K562 (cell line): ENCODE data around the gene RTP5. TPM values are rescaled to one million over a fixed set of nuclear protein-coding genes. Genes with fewer than 3 reads are reported as not detected.

ENCODE experiments used
- CHD2 ChIP-seq: IDR thresholded peaks from 2 replicates; pipeline ENCODE4 v1.6.1; 2011; ENCODE audit warnings: low read depth, low read length
- COPS2 ChIP-seq: fragments of 450-650 bp; conservative IDR thresholded peaks from 2 replicates; pipeline ENCODE4 v1.6.1; 2016; ENCODE audit warnings: mild to moderate bottlenecking, moderate library complexity
- L3MBTL2 ChIP-seq: fragments of 450-650 bp; IDR thresholded peaks from 2 replicates; pipeline ENCODE4 v1.6.1; 2016; ENCODE audit warnings: mild to moderate bottlenecking, moderate library complexity
- TCF7 ChIP-seq: sonication (generic); IDR thresholded peaks from 2 replicates; pipeline ENCODE4 v1.6.1; 2016; ENCODE audit warnings: antibody characterized with exemption, borderline replicate concordance
- ZZZ3 ChIP-seq: fragments of 450-650 bp; IDR thresholded peaks from 2 replicates; pipeline ENCODE4 v1.6.1; 2016; ENCODE audit warnings: antibody characterized with exemption, mild to moderate bottlenecking, moderate library complexity
- polyA plus RNA-seq, 8 experiments: library from polyadenylated mRNA; depleted of rRNA in 4 of 8; stranded (reverse) in 5 of 8; unstranded in 3 of 8; fragments of >200 nt; fragmentation: Nextera tagmentation in 2 of 8; fragmentation: Illumina TruSeq in 1 of 8; extraction: Ambion mirVana in 2 of 8; extraction: Trizol in 1 of 8; gene quantifications; 2 replicates each; pipeline versions ENCODE4 v1.2.1 to v1.2.3, GENCODE V29; 2011 to 2014; ENCODE audit warnings: inconsistent platforms in 1 of 8, missing spikeins in 1 of 8
- total RNA-seq, 7 experiments: library from RNA; depleted of rRNA in 6 of 7; stranded (reverse); fragments of >200 nt in 6 of 7; fragmentation: Illumina TruSeq in 2 of 7; extraction: Trizol in 2 of 7; gene quantifications; 2 replicates each; pipeline versions ENCODE4 v1.2.1 to v1.2.3, GENCODE V29; 2011 to 2021; ENCODE audit warnings: low replicate concordance in 1 of 7
- TF ChIP-seq, protein P1 (sequence below): fragments of 200-600 bp; sonication (generic); IDR thresholded peaks from one replicate; pipeline ENCODE4 v1.6.1; 2012; ENCODE audit warnings: mild to moderate bottlenecking, low read depth, low read length, inconsistent platforms
- TF ChIP-seq, protein P2 (sequence below): sonication (generic); formaldehyde crosslinking; IDR thresholded peaks from 2 replicates; pipeline ENCODE4 v1.8.0; 2022; ENCODE audit warnings: mild to moderate bottlenecking, missing genetic modification reagents
- TF ChIP-seq, protein P3 (sequence below), 2 experiments: IDR thresholded peaks in 1 of 2; conservative IDR thresholded peaks in 1 of 2; 2 replicates each; pipeline ENCODE4 v1.6.1; 2016; ENCODE audit warnings: low read depth in 2 of 2, mild to moderate bottlenecking in 1 of 2, missing compliant biosample characterization in 1 of 2, missing genetic modification characterization in 1 of 2, moderate library complexity in 1 of 2
- TF ChIP-seq, protein P4 (sequence below): IDR thresholded peaks from 2 replicates; pipeline ENCODE4 v1.6.1; 2012; ENCODE audit warnings: low read depth, low read length, improper control_type of control experiment, borderline replicate concordance

Gene RTP5
- total and polyA plus RNA-seq, 9 of the 15 experiments (the other 6 are each of a cell fraction or from before 2014, with no cell fraction given) = not detected

DNA sequence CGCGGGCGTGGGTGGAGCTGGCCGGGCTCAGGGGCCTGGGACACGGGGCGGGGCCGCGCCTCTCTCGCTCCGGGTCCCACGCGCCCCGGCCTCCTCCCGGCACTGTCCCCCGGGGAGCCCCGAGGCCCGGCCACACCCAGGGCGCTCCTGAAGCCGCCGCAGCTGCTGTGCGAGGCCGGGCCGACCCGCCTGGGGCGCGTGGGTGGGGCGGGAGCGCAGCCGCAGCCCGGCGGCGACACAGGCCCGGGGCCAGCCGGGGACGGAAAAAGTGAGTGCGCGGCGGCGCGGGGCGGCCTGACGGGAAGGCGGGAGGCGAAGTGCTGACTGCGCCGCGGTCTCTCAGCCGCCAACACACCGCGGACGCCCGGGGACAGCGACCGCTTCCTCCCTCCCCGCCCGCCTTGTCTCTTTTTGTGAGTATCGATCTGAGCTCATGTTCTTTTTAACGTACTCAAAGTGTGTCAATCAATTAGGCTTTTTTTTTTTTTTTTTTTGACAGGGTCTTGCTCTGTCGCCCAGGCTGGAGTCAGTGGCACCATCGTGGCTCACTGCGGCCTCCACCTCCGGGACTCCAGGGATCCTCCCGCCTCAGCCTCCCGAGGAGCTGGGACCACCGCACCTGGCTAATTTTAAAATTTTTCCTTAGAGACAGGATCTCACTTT is 25.3 kb upstream of the RTP5 start (continued):
- TF ChIP-seq CHD2 = no peak
- TF ChIP-seq, protein P1, sequence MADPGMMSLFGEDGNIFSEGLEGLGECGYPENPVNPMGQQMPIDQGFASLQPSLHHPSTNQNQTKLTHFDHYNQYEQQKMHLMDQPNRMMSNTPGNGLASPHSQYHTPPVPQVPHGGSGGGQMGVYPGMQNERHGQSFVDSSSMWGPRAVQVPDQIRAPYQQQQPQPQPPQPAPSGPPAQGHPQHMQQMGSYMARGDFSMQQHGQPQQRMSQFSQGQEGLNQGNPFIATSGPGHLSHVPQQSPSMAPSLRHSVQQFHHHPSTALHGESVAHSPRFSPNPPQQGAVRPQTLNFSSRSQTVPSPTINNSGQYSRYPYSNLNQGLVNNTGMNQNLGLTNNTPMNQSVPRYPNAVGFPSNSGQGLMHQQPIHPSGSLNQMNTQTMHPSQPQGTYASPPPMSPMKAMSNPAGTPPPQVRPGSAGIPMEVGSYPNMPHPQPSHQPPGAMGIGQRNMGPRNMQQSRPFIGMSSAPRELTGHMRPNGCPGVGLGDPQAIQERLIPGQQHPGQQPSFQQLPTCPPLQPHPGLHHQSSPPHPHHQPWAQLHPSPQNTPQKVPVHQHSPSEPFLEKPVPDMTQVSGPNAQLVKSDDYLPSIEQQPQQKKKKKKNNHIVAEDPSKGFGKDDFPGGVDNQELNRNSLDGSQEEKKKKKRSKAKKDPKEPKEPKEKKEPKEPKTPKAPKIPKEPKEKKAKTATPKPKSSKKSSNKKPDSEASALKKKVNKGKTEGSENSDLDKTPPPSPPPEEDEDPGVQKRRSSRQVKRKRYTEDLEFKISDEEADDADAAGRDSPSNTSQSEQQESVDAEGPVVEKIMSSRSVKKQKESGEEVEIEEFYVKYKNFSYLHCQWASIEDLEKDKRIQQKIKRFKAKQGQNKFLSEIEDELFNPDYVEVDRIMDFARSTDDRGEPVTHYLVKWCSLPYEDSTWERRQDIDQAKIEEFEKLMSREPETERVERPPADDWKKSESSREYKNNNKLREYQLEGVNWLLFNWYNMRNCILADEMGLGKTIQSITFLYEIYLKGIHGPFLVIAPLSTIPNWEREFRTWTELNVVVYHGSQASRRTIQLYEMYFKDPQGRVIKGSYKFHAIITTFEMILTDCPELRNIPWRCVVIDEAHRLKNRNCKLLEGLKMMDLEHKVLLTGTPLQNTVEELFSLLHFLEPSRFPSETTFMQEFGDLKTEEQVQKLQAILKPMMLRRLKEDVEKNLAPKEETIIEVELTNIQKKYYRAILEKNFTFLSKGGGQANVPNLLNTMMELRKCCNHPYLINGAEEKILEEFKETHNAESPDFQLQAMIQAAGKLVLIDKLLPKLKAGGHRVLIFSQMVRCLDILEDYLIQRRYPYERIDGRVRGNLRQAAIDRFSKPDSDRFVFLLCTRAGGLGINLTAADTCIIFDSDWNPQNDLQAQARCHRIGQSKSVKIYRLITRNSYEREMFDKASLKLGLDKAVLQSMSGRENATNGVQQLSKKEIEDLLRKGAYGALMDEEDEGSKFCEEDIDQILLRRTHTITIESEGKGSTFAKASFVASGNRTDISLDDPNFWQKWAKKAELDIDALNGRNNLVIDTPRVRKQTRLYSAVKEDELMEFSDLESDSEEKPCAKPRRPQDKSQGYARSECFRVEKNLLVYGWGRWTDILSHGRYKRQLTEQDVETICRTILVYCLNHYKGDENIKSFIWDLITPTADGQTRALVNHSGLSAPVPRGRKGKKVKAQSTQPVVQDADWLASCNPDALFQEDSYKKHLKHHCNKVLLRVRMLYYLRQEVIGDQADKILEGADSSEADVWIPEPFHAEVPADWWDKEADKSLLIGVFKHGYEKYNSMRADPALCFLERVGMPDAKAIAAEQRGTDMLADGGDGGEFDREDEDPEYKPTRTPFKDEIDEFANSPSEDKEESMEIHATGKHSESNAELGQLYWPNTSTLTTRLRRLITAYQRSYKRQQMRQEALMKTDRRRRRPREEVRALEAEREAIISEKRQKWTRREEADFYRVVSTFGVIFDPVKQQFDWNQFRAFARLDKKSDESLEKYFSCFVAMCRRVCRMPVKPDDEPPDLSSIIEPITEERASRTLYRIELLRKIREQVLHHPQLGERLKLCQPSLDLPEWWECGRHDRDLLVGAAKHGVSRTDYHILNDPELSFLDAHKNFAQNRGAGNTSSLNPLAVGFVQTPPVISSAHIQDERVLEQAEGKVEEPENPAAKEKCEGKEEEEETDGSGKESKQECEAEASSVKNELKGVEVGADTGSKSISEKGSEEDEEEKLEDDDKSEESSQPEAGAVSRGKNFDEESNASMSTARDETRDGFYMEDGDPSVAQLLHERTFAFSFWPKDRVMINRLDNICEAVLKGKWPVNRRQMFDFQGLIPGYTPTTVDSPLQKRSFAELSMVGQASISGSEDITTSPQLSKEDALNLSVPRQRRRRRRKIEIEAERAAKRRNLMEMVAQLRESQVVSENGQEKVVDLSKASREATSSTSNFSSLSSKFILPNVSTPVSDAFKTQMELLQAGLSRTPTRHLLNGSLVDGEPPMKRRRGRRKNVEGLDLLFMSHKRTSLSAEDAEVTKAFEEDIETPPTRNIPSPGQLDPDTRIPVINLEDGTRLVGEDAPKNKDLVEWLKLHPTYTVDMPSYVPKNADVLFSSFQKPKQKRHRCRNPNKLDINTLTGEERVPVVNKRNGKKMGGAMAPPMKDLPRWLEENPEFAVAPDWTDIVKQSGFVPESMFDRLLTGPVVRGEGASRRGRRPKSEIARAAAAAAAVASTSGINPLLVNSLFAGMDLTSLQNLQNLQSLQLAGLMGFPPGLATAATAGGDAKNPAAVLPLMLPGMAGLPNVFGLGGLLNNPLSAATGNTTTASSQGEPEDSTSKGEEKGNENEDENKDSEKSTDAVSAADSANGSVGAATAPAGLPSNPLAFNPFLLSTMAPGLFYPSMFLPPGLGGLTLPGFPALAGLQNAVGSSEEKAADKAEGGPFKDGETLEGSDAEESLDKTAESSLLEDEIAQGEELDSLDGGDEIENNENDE = no peak
- no peak for TF ChIP-seq ZZZ3
- no peak for TF ChIP-seq COPS2
- TF ChIP-seq, protein P2, sequence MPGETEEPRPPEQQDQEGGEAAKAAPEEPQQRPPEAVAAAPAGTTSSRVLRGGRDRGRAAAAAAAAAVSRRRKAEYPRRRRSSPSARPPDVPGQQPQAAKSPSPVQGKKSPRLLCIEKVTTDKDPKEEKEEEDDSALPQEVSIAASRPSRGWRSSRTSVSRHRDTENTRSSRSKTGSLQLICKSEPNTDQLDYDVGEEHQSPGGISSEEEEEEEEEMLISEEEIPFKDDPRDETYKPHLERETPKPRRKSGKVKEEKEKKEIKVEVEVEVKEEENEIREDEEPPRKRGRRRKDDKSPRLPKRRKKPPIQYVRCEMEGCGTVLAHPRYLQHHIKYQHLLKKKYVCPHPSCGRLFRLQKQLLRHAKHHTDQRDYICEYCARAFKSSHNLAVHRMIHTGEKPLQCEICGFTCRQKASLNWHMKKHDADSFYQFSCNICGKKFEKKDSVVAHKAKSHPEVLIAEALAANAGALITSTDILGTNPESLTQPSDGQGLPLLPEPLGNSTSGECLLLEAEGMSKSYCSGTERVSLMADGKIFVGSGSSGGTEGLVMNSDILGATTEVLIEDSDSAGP = no peak
- TF ChIP-seq, protein P3, sequence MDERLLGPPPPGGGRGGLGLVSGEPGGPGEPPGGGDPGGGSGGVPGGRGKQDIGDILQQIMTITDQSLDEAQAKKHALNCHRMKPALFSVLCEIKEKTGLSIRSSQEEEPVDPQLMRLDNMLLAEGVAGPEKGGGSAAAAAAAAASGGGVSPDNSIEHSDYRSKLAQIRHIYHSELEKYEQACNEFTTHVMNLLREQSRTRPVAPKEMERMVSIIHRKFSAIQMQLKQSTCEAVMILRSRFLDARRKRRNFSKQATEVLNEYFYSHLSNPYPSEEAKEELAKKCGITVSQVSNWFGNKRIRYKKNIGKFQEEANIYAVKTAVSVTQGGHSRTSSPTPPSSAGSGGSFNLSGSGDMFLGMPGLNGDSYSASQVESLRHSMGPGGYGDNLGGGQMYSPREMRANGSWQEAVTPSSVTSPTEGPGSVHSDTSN (CRISPR knock-in tag; IDR thresholded peaks at IDR 0.05; ENCODE audit: low read depth) = no peak
- TF ChIP-seq, protein P3 (tag; conservative IDR thresholded peaks at IDR 0.05; ENCODE audit: low read depth) = no peak
- peak; percentile 78 for TF ChIP-seq L3MBTL2
- TF ChIP-seq, protein P4, sequence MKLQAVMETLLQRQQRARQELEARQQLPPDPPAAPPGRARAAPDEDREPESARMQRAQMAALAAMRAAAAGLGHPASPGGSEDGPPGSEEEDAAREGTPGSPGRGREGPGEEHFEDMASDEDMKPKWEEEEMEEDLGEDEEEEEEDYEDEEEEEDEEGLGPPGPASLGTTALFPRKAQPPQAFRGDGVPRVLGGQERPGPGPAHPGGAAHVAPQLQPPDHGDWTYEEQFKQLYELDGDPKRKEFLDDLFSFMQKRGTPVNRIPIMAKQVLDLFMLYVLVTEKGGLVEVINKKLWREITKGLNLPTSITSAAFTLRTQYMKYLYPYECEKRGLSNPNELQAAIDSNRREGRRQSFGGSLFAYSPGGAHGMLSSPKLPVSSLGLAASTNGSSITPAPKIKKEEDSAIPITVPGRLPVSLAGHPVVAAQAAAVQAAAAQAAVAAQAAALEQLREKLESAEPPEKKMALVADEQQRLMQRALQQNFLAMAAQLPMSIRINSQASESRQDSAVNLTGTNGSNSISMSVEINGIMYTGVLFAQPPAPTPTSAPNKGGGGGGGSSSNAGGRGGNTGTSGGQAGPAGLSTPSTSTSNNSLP = no peak
- no peak for TF ChIP-seq TCF7
